DOHH2 (cell line): ENCODE results near the gene GALNS.

ENCODE experiments used
- H3F3A ChIP-seq: fragments of 200-600 bp; sonication (generic), shearing (Covaris generic); 2 replicates; pipeline ENCODE4 v1.6.0; 2016; ENCODE audit warnings: antibody characterized with exemption, mild to moderate bottlenecking; ENCODE audit not compliant: control insufficient read depth, insufficient read depth
- H3K27ac ChIP-seq: fragments of 200-600 bp; sonication (generic); 2 replicates; pipeline ENCODE4 v1.5.1; 2014; ENCODE audit warnings: low read depth, mild to moderate bottlenecking, low read length, moderate library complexity
- H3K27me3 ChIP-seq: fragments of 200-600 bp; sonication (generic); 2 replicates; pipeline ENCODE4 v1.6.1; 2014; ENCODE audit warnings: mild to moderate bottlenecking, low read length, mixed read lengths; ENCODE audit not compliant: control insufficient read depth
- H3K36me3 ChIP-seq: fragments of 200-600 bp; sonication (generic); 2 replicates; pipeline ENCODE4 v1.6.1; 2014; ENCODE audit warnings: mild to moderate bottlenecking, low read length, moderate library complexity, mixed read lengths; ENCODE audit not compliant: control insufficient read depth
- H3K4me1 ChIP-seq: fragments of 200-600 bp; sonication (generic); 2 replicates; pipeline ENCODE4 v1.6.1; 2014; ENCODE audit warnings: mild to moderate bottlenecking, low read length, mixed read lengths; ENCODE audit not compliant: control insufficient read depth
- H3K4me2 ChIP-seq: fragments of 200-600 bp; sonication (generic); 2 replicates; pipeline ENCODE4 v1.6.0; 2014; ENCODE audit warnings: mild to moderate bottlenecking, low read length, moderate library complexity
- H3K4me3 ChIP-seq: fragments of 200-600 bp; sonication (generic); 2 replicates; pipeline ENCODE4 v1.5.1; 2014; ENCODE audit warnings: mild to moderate bottlenecking, low read length, mixed read lengths
- H3K79me2 ChIP-seq: fragments of 200-600 bp; sonication (generic); 2 replicates; pipeline ENCODE4 v1.6.1; 2014; ENCODE audit warnings: mild to moderate bottlenecking, low read length, mixed read lengths; ENCODE audit not compliant: control insufficient read depth
- H3K9me2 ChIP-seq: fragments of 200-600 bp; sonication (generic); replicated peaks from 2 replicates; pipeline ENCODE4 v1.6.1; 2014; ENCODE audit warnings: mild to moderate bottlenecking, low read length, mixed read lengths; ENCODE audit not compliant: control insufficient read depth
- H3K9me3 ChIP-seq: fragments of 200-600 bp; sonication (generic); 2 replicates; pipeline ENCODE4 v1.6.1; 2014; ENCODE audit warnings: antibody characterized with exemption, low read length, mixed read lengths; ENCODE audit not compliant: control insufficient read depth, insufficient read depth
- H4K20me1 ChIP-seq: fragments of 200-600 bp; sonication (generic); 2 replicates; pipeline ENCODE4 v1.6.0; 2014; ENCODE audit warnings: low read depth, mild to moderate bottlenecking, antibody characterized with exemption, low read length, moderate library complexity; ENCODE audit not compliant: control insufficient read depth, insufficient read depth
- CTCF ChIP-seq: fragments of 200-600 bp; sonication (generic); IDR thresholded peaks from one replicate; pipeline ENCODE4 v1.5.1; 2014; ENCODE audit warnings: antibody characterized with exemption, mild to moderate bottlenecking, low read depth, low read length; ENCODE audit not compliant: poor library complexity, severe bottlenecking
- EZH2phosphoT487 ChIP-seq: fragments of 200-600 bp; sonication (generic); IDR thresholded peaks from 2 replicates; pipeline ENCODE4 v1.6.1; 2017; ENCODE audit warnings: borderline replicate concordance, mild to moderate bottlenecking, antibody characterized with exemption, low read length, moderate library complexity, mixed read lengths

GALNS gene

GRCh38 chr16:88878356-88878755, 21.6 kb upstream of the GALNS start:
- H3K4me2 ChIP-seq: no peak overlapping the region

GRCh38 chr16:88877564-88878289, 21.0 kb upstream of the GALNS start:
- H3K4me3 ChIP-seq: no peak overlapping the region
- H3K79me2 ChIP-seq: no peaks in the 10 kb centered on the region
- no peaks in the 10 kb centered on the region for H3K4me1 ChIP-seq
- no peaks in the 10 kb centered on the region for H3K9me2 ChIP-seq
- H3K27ac ChIP-seq: no peak overlapping the region
- H3K27me3 ChIP-seq: peaks cover 1% of the 10 kb centered on the region; the same call in 1 of the 2 replicates
- H3K4me2 ChIP-seq: no peak overlapping the region
- no peaks in the 10 kb centered on the region for H3K9me3 ChIP-seq
- H3K36me3 ChIP-seq: peaks cover 53% of the 10 kb centered on the region
- peaks cover 7% of the 10 kb centered on the region for H3F3A ChIP-seq
- no peak for TF ChIP-seq EZH2phosphoT487
- TF ChIP-seq CTCF: no peak
- no peaks in the 10 kb centered on the region for H4K20me1 ChIP-seq

More at GRCh38 chr16:88878356-88878755, 21.6 kb upstream of the GALNS start:
- Histone ChIP-seq H3K27me3 (no peaks in the 10 kb centered on the region), H3K4me3 (no peak overlapping the region), H3K79me2 (no peaks in the 10 kb centered on the region), H3K36me3 (peaks cover 59% of the 10 kb centered on the region), H3F3A (peaks cover 7% of the 10 kb centered on the region), H4K20me1 (no peaks in the 10 kb centered on the region), H3K27ac (no peak overlapping the region), H3K4me1 (no peaks in the 10 kb centered on the region), H3K9me3 (no peaks in the 10 kb centered on the region), H3K9me2 (no peaks in the 10 kb centered on the region)
- TF ChIP-seq EZH2phosphoT487: no peak
- no peak for TF ChIP-seq CTCF

GRCh38 chr16:88876942-88877526, 20.3 kb upstream of the GALNS start:
- no peaks in the 10 kb centered on the region for H3K9me3 ChIP-seq
- no peaks in the 10 kb centered on the region for H3K9me2 ChIP-seq
- no peak overlapping the region for H3K4me2 ChIP-seq
- H3K79me2 ChIP-seq: no peaks in the 10 kb centered on the region
- peaks cover 7% of the 10 kb centered on the region for H3F3A ChIP-seq
- H4K20me1 ChIP-seq: no peaks in the 10 kb centered on the region
- H3K4me1 ChIP-seq: no peaks in the 10 kb centered on the region
- TF ChIP-seq EZH2phosphoT487: no peak
- H3K27ac ChIP-seq: no peak overlapping the region
- H3K4me3 ChIP-seq: no peak overlapping the region
- H3K36me3 ChIP-seq: peaks cover 46% of the 10 kb centered on the region
- H3K27me3 ChIP-seq: peaks cover 5% of the 10 kb centered on the region; the same call in 1 of the 2 replicates

- Histone ChIP-seq H3F3A (peaks cover 7% of the 10 kb centered on the region), H3K9me3 (no peaks in the 10 kb centered on the region), H3K27ac (no peak overlapping the region), H3K9me2 (no peaks in the 10 kb centered on the region), H4K20me1 (no peaks in the 10 kb centered on the region), H3K4me2 (no peak overlapping the region), H3K4me1 (no peaks in the 10 kb centered on the region), H3K4me3 (no peak overlapping the region), H3K79me2 (no peaks in the 10 kb centered on the region), H3K27me3 (peaks cover 18% of the 10 kb centered on the region), H3K36me3 (peaks cover 34% of the 10 kb centered on the region)
- TF ChIP-seq CTCF (no peak), EZH2phosphoT487 (no peak)
These were observed 19.0 kb upstream of the GALNS start for GRCh38 chr16:88875703-88876234.
